H1 (cell line): ENCODE results near the gene RPS6KA5. TPM values are rescaled to one million over a fixed set of nuclear protein-coding genes. Genes with fewer than 3 reads are reported as not detected.

Experiments
- CTCF ChIA-PET: fragments of 300-600 bp; sonication (Branson Sonifier 250); formaldehyde crosslinking; loops from one replicate; lab custom pipeline; 2021; ENCODE audit not compliant: partially characterized antibody; lab: Charles Lee
- POLR2A ChIA-PET: fragments of 300-600 bp; sonication (Branson Sonifier 250); formaldehyde crosslinking; loops from one replicate; lab custom pipeline; 2021; ENCODE audit warnings: inconsistent platforms; ENCODE audit not compliant: partially characterized antibody; lab: Charles Lee
- DNase-seq, 2 experiments: peaks; one replicate each; pipeline versions ENCODE4 v3.0.0 to v3.0.0-alpha.2; 2010 to 2022; ENCODE audit warnings: low spot score in 2 of 2, low read depth in 1 of 2, mixed read lengths in 1 of 2
- FAIRE-seq: peaks from 2 replicates; lab custom pipeline; 2011; peaks lifted over from hg19 to GRCh38; lab: Jason Lieb, UNC
- H2AFZ ChIP-seq: 2 replicates; pipeline ENCODE4 v1.8.1; 2012; ENCODE audit warnings: low read length, inconsistent platforms
- H2AK5ac ChIP-seq: 2 replicates; pipeline ENCODE4 v1.6.1; 2013; ENCODE audit warnings: low read depth, low read length
- H2BK120ac ChIP-seq: replicated peaks from 2 replicates; pipeline ENCODE3; 2013; ENCODE audit warnings: low read depth, low read length, inconsistent platforms
- H2BK12ac ChIP-seq: 2 replicates; pipeline ENCODE4 v1.6.1; 2013; ENCODE audit warnings: low read depth, low read length
- H2BK15ac ChIP-seq: 2 replicates; pipeline ENCODE4 v1.6.1; 2013; ENCODE audit warnings: low read length
- H2BK20ac ChIP-seq: 2 replicates; pipeline ENCODE4 v1.6.1; 2013; ENCODE audit warnings: low read length
- H2BK5ac ChIP-seq: 2 replicates; pipeline ENCODE4 v1.6.1; 2013; ENCODE audit warnings: low read depth, low read length
- H3K14ac ChIP-seq: 2 replicates; pipeline ENCODE4 v1.6.1; 2013; ENCODE audit warnings: inconsistent platforms; ENCODE audit not compliant: insufficient read length
- H3K18ac ChIP-seq: 2 replicates; pipeline ENCODE4 v1.6.1; 2013; ENCODE audit warnings: low read length; ENCODE audit errors: extremely low read depth
- H3K23ac ChIP-seq: 2 replicates; pipeline ENCODE4 v1.6.1; 2013; ENCODE audit warnings: inconsistent platforms; ENCODE audit not compliant: insufficient read length
- H3K23me2 ChIP-seq: 2 replicates; pipeline ENCODE4 v1.6.1; 2013; ENCODE audit warnings: low read depth, low read length
- H3K27ac ChIP-seq: 2 replicates; pipeline ENCODE4 v1.6.1; 2011; ENCODE audit warnings: low read depth, low read length, inconsistent platforms
- H3K27me3 ChIP-seq, 4 experiments: replicated peaks in 1 of 4; 1 replicate in 1 of 4; 2 replicates in 3 of 4; pipeline versions ENCODE4 v1.6.1 to v1.8.1; 2011 to 2013; ENCODE audit warnings: low read length in 3 of 4, mild to moderate bottlenecking in 3 of 4, inconsistent platforms in 2 of 4, mixed read lengths in 2 of 4, moderate library complexity in 1 of 4; ENCODE audit not compliant: control insufficient read depth in 3 of 4, insufficient read depth in 3 of 4; ENCODE audit errors: extremely low read depth in 1 of 4
- H3K36me3 ChIP-seq, 4 experiments: 2 replicates each; pipeline versions ENCODE4 v1.6.1 to v1.8.1; 2011 to 2013; ENCODE audit warnings: mild to moderate bottlenecking in 4 of 4, low read length in 3 of 4, moderate library complexity in 2 of 4, control low read depth in 1 of 4, inconsistent platforms in 1 of 4; ENCODE audit not compliant: insufficient read depth in 4 of 4, control insufficient read depth in 2 of 4
- H3K4ac ChIP-seq: replicated peaks from 2 replicates; pipeline ENCODE3; 2013; ENCODE audit warnings: low read length, low read depth, mixed read lengths, inconsistent platforms; ENCODE audit not compliant: insufficient read length
- H3K4me1 ChIP-seq, 4 experiments: replicated peaks in 1 of 4; 1 replicate in 1 of 4; 2 replicates in 3 of 4; pipeline versions ENCODE4 v1.6.1 to v1.8.1; 2011 to 2013; ENCODE audit warnings: low read length in 3 of 4, inconsistent platforms in 2 of 4, mixed read lengths in 1 of 4; ENCODE audit not compliant: insufficient read depth in 4 of 4, control insufficient read depth in 3 of 4
- H3K4me2 ChIP-seq, 2 experiments: 2 replicates each; pipeline versions ENCODE4 v1.6.1 to v1.8.1; 2011 to 2013; ENCODE audit warnings: low read depth in 2 of 2, low read length in 2 of 2, control low read depth in 1 of 2, inconsistent platforms in 1 of 2, mild to moderate bottlenecking in 1 of 2; ENCODE audit not compliant: insufficient read depth in 1 of 2
- H3K4me3 ChIP-seq, 4 experiments: fragments of 200-600, 300-600 bp in 1 of 4; sonication (generic), shearing (Covaris generic), sonication (Bioruptor Twin) in 1 of 4; 2 replicates each; pipeline versions ENCODE4 v1.5.1 to v1.8.1; 2011 to 2016; ENCODE audit warnings: low read length in 4 of 4, low read depth in 3 of 4, control low read depth in 2 of 4, inconsistent platforms in 2 of 4, mild to moderate bottlenecking in 2 of 4, mixed read lengths in 1 of 4, moderate library complexity in 1 of 4; ENCODE audit not compliant: insufficient read depth in 2 of 4; ENCODE audit errors: extremely low read depth in 1 of 4
- H3K56ac ChIP-seq: replicated peaks from 2 replicates; pipeline ENCODE3; 2013; ENCODE audit warnings: low read depth, mild to moderate bottlenecking, mixed read lengths, low read length, inconsistent platforms; ENCODE audit not compliant: insufficient read length
- H3K79me1 ChIP-seq: 2 replicates; pipeline ENCODE4 v1.6.1; 2013; ENCODE audit warnings: low read depth, low read length, control low read depth
- H3K79me2 ChIP-seq, 2 experiments: 2 replicates each; pipeline versions ENCODE4 v1.6.1 to v1.8.1; 2012 to 2013; ENCODE audit warnings: low read length in 2 of 2, mild to moderate bottlenecking in 2 of 2, inconsistent platforms in 1 of 2; ENCODE audit not compliant: insufficient read depth in 2 of 2, control insufficient read depth in 1 of 2
- H3K9ac ChIP-seq, 4 experiments: replicated peaks in 1 of 4; 1 replicate in 1 of 4; 2 replicates in 3 of 4; pipeline versions ENCODE4 v1.6.1 to v1.8.1; 2011 to 2013; ENCODE audit warnings: low read depth in 3 of 4, low read length in 3 of 4, control low read depth in 2 of 4, mild to moderate bottlenecking in 2 of 4, moderate library complexity in 2 of 4, inconsistent platforms in 1 of 4; ENCODE audit errors: extremely low read depth in 1 of 4
- H3K9me3 ChIP-seq, 2 experiments: 2 replicates each; pipeline versions ENCODE4 v1.6.1 to v1.8.1; 2012 to 2013; ENCODE audit warnings: mild to moderate bottlenecking in 2 of 2, moderate library complexity in 2 of 2, control low read depth in 1 of 2, inconsistent platforms in 1 of 2, low read depth in 1 of 2, low read length in 1 of 2, mixed read lengths in 1 of 2; ENCODE audit not compliant: insufficient read depth in 2 of 2
- H4K20me1 ChIP-seq, 2 experiments: replicated peaks in 1 of 2; 2 replicates each; pipeline versions ENCODE3 to v1.8.1; 2011 to 2013; ENCODE audit warnings: inconsistent platforms in 2 of 2, low read length in 2 of 2, mild to moderate bottlenecking in 1 of 2; ENCODE audit not compliant: insufficient read depth in 2 of 2, control insufficient read depth in 1 of 2
- H4K5ac ChIP-seq: 2 replicates; pipeline ENCODE4 v1.6.1; 2013; ENCODE audit warnings: low read length, low read depth, mixed read lengths, inconsistent platforms; ENCODE audit not compliant: insufficient read length
- H4K8ac ChIP-seq: 2 replicates; pipeline ENCODE4 v1.8.0; 2013; ENCODE audit warnings: mild to moderate bottlenecking, moderate library complexity, low read length, inconsistent platforms; ENCODE audit not compliant: insufficient read depth; ENCODE audit errors: extremely low read depth
- H4K91ac ChIP-seq: replicated peaks from 2 replicates; pipeline ENCODE3; 2013; ENCODE audit warnings: low read length, mixed read lengths, inconsistent platforms; ENCODE audit not compliant: insufficient read length
- BRCA1 ChIP-seq: IDR thresholded peaks from 2 replicates; pipeline ENCODE4 v1.6.1; 2012; ENCODE audit warnings: low read depth, low read length, improper control_type of control experiment
- CHD1 ChIP-seq: IDR thresholded peaks from 2 replicates; pipeline ENCODE4 v1.6.1; 2012; ENCODE audit warnings: low read depth, low read length, improper control_type of control experiment
- CHD2 ChIP-seq: IDR thresholded peaks from 2 replicates; pipeline ENCODE4 v1.6.1; 2012; ENCODE audit warnings: low read length, improper control_type of control experiment
- EGR1 ChIP-seq: IDR thresholded peaks from 2 replicates; pipeline ENCODE4 v1.6.1; 2011; ENCODE audit warnings: low read depth, low read length, borderline replicate concordance
- GTF2F1 ChIP-seq: IDR thresholded peaks from 2 replicates; pipeline ENCODE4 v1.6.1; 2012; ENCODE audit warnings: low read depth, low read length, improper control_type of control experiment, borderline replicate concordance
- NRF1 ChIP-seq: IDR thresholded peaks from 2 replicates; pipeline ENCODE4 v1.6.1; 2011; ENCODE audit warnings: mild to moderate bottlenecking, low read depth, low read length, improper control_type of control experiment
- PHF8 ChIP-seq: fragments of 200-600 bp; sonication (generic); conservative IDR thresholded peaks from 2 replicates; pipeline ENCODE4 v1.7.1; 2012; ENCODE audit warnings: low read depth, mild to moderate bottlenecking, inconsistent platforms, low read length, moderate library complexity
- POLR2A ChIP-seq, 2 experiments: IDR thresholded peaks; 1 replicate in 1 of 2; 2 replicates in 1 of 2; pipeline ENCODE4 v1.6.1; 2011; ENCODE audit warnings: low read depth in 2 of 2, low read length in 2 of 2, mild to moderate bottlenecking in 2 of 2; ENCODE audit errors: control extremely low read depth in 1 of 2
- POLR2AphosphoS5 ChIP-seq: IDR thresholded peaks from 2 replicates; pipeline ENCODE4 v1.6.1; 2011; ENCODE audit warnings: low read depth, low read length
- SIN3A ChIP-seq, 2 experiments: IDR thresholded peaks in 1 of 2; conservative IDR thresholded peaks in 1 of 2; 2 replicates each; pipeline ENCODE4 v1.6.1; 2011 to 2012; ENCODE audit warnings: low read length in 2 of 2, improper control_type of control experiment in 1 of 2, low read depth in 1 of 2, mild to moderate bottlenecking in 1 of 2
- SP4 ChIP-seq: IDR thresholded peaks from 2 replicates; pipeline ENCODE4 v1.6.1; 2012; ENCODE audit warnings: low read length, inconsistent platforms
- SUZ12 ChIP-seq: fragments of 200-600 bp; sonication (generic); IDR thresholded peaks from 2 replicates; pipeline ENCODE4 v1.6.1; 2012; ENCODE audit warnings: mild to moderate bottlenecking, inconsistent platforms, low read length, moderate library complexity, mixed read lengths
- WGBS, 2 experiments: shearing (Covaris generic) in 1 of 2; methylation state at CpG; one replicate each; pipeline versions ENCODE4 v1.1.6 to v1.1.7; 2013 to 2015; ENCODE audit warnings: low lambda C conversion rate in 2 of 2, mixed read lengths in 2 of 2, inconsistent platforms in 1 of 2, low coverage in 1 of 2, missing lambda C conversion rate in 1 of 2; ENCODE audit not compliant: insufficient replicate concordance in 2 of 2, insufficient coverage in 1 of 2, insufficient read length in 1 of 2; ENCODE audit errors: extremely low coverage in 1 of 2, missing lambda C conversion rate in 1 of 2; 5-methylcytosine and 5-hydroxymethylcytosine counted together
- polyA plus RNA-seq, 7 experiments: library from polyadenylated mRNA; depleted of rRNA in 3 of 7; stranded (reverse) in 5 of 7; unstranded in 2 of 7; fragments of >200 nt in 5 of 7; fragments of 200-250 nt in 2 of 7; gene quantifications; 1 replicate in 5 of 7; 2 replicates in 1 of 7; 4 replicates in 1 of 7; pipeline versions ENCODE4 v1.2.1 to v1.2.3, GENCODE V29; 2011 to 2013; ENCODE audit warnings: missing spikeins in 2 of 7, mixed read lengths in 2 of 7
- total RNA-seq: library from RNA; stranded (reverse); fragmentation: NEBNext Ultra II Directional; extraction: Animal tissue kit (Norgen Biotek cat#: 25700); gene quantifications from 2 replicates; pipeline ENCODE4 v1.2.1, GENCODE V29; 2021
- TF ChIP-seq, protein P1 (sequence below): IDR thresholded peaks from 2 replicates; pipeline ENCODE4 v1.6.1; 2012; ENCODE audit warnings: inconsistent platforms
- TF ChIP-seq, protein P2 (sequence below): IDR thresholded peaks from 2 replicates; pipeline ENCODE4 v1.6.1; 2011; ENCODE audit warnings: low read depth, mild to moderate bottlenecking, low read length; ENCODE audit not compliant: insufficient read depth

RPS6KA5 gene
- total and polyA plus RNA-seq, 2 of the 8 experiments (the other 6 are each of a cell fraction or from before 2014, with no cell fraction given): 0.85 to 3.1 TPM

DNA sequence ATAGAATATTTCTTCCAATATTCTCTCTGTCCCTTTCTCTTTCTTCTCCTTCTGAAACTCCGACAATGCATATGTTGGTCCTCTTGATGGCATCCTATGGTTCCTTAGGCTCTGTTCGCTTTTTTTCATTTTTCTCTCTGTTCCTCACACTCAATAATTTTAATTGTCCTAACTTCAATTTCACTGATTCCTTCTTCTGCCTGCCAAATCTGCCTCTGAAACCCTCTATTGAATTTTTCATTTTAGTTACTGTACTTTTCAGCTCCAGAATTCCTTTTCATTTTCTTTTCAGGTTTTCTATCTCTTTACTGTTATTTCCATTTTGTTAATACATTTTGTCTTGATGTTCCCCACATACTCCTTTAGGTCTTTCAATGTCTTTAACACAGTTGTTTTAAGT lies 177.2 kb downstream of the RPS6KA5 start:
- H3K14ac ChIP-seq: no peak overlapping the region
- FAIRE-seq: no peak
- DNase-seq: no peak
- H2BK5ac ChIP-seq: no peak overlapping the region
- H3K79me1 ChIP-seq: no peaks in the 10 kb centered on the region
- H3K23ac ChIP-seq: no peak overlapping the region
- H3K36me3 ChIP-seq: no peaks in the 10 kb centered on the region; a peak in 2 of 8 replicates
- no peaks in the 10 kb centered on the region for H3K27me3 ChIP-seq
- H3K4ac ChIP-seq: no peak overlapping the region
- ChIA-PET CTCF (interaction anchor here (0.7 to 2.2 kb wide), 2 partner anchors 19 to 274 kb away, joined by 3 to 9 read pairs; no protein-coding TSS in a partner anchor), POLR2A (no interaction called here)
- H3K9me3 ChIP-seq: no peaks in the 10 kb centered on the region
- H3K4me3 ChIP-seq: no peak overlapping the region
- no peak overlapping the region for H2BK20ac ChIP-seq
- no peak overlapping the region for H2BK12ac ChIP-seq
- no peaks in the 10 kb centered on the region for H3K79me2 ChIP-seq
- H3K4me2 ChIP-seq: no peak overlapping the region
- no peak overlapping the region for H2BK15ac ChIP-seq
- H4K20me1 ChIP-seq: no peaks in the 10 kb centered on the region
- H3K56ac ChIP-seq: no peak overlapping the region
- peaks cover 0 to 5% (median under 1%) of the 10 kb centered on the region in 4 experiments; a peak in 3 of 7 replicates for H3K4me1 ChIP-seq
- H4K5ac ChIP-seq: no peak overlapping the region
- no peak overlapping the region for H3K18ac ChIP-seq
- H2AK5ac ChIP-seq: no peak overlapping the region
- no peak overlapping the region for H3K27ac ChIP-seq
- no peak overlapping the region for H4K91ac ChIP-seq
- no peaks in the 10 kb centered on the region for H3K23me2 ChIP-seq
- H4K8ac ChIP-seq: no peak overlapping the region
- H2AFZ ChIP-seq: no peak overlapping the region
- 96% methylated on average over 2 of the region's 2 CpGs; no CpG with 5 or more reads in 1 of the 2 experiments for WGBS, 2 experiments
- no peak overlapping the region for H2BK120ac ChIP-seq
- H3K9ac ChIP-seq: no peak overlapping the region
- no peak for TF ChIP-seq BRCA1
- no peak for TF ChIP-seq SIN3A (conservative IDR thresholded peaks at IDR 0.05 in 1 of 2, IDR thresholded peaks at IDR 0.05 in 1 of 2; ENCODE audit: low read depth in 1 of 2, low read length in 2 of 2)
- no peak for TF ChIP-seq SP4
- TF ChIP-seq CHD2: no peak
- no peak for TF ChIP-seq SUZ12
- no peak for TF ChIP-seq GTF2F1
- no peak for TF ChIP-seq EGR1
- no peak for TF ChIP-seq NRF1
- no peak for TF ChIP-seq PHF8
- no peak for TF ChIP-seq POLR2AphosphoS5
- TF ChIP-seq, protein P1, sequence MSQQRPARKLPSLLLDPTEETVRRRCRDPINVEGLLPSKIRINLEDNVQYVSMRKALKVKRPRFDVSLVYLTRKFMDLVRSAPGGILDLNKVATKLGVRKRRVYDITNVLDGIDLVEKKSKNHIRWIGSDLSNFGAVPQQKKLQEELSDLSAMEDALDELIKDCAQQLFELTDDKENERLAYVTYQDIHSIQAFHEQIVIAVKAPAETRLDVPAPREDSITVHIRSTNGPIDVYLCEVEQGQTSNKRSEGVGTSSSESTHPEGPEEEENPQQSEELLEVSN: no peak
- no peak for TF ChIP-seq POLR2A (IDR thresholded peaks at IDR 0.05; ENCODE audit: control extremely low read depth in 1 of 2, low read depth in 2 of 2, low read length in 2 of 2)
- no peak for TF ChIP-seq CHD1
- TF ChIP-seq, protein P2, sequence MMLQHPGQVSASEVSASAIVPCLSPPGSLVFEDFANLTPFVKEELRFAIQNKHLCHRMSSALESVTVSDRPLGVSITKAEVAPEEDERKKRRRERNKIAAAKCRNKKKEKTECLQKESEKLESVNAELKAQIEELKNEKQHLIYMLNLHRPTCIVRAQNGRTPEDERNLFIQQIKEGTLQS: no peak
